Body of pancreas (tissue), 4 donors: ENCODE measurements around the gene GPBP1. TPM values are rescaled to one million over a fixed set of nuclear protein-coding genes. Genes with fewer than 3 reads are reported as not detected.

Experiments
- ATAC-seq: fragments of 150-250 bp; one replicate; pipeline ENCODE4 v1.9.1; 2016
- DNase-seq, 4 donors: peaks; one replicate each; pipeline ENCODE4 v3.0.0-alpha.2; 2019
- H3K27ac ChIP-seq, 4 donors: fragments of 200-600 bp; sonication (generic); 1 replicate in 3 of 4; 2 replicates in 1 of 4; pipeline versions ENCODE4 v1.5.1 to v1.6.1; 2016 to 2019; ENCODE audit warnings: mild to moderate bottlenecking in 1 of 4, mixed read lengths in 1 of 4, moderate library complexity in 1 of 4
- H3K27me3 ChIP-seq, 2 donors: fragments of 200-600 bp; sonication (generic); one replicate each; pipeline ENCODE4 v1.6.0; 2016; ENCODE audit warnings: mild to moderate bottlenecking in 1 of 2
- H3K36me3 ChIP-seq, 2 donors: fragments of 200-600 bp; sonication (generic); replicated peaks in 1 of 2; 2 replicates each; pipeline ENCODE4 v1.5.1; 2016; ENCODE audit warnings: low read depth in 2 of 2; ENCODE audit not compliant: insufficient read depth in 1 of 2
- H3K4me1 ChIP-seq: fragments of 200-600 bp; sonication (generic); one replicate; pipeline ENCODE4 v1.6.0; 2016
- H3K4me3 ChIP-seq, 2 donors: fragments of 200-600 bp; sonication (generic); 1 replicate in 1 of 2; 2 replicates in 1 of 2; pipeline ENCODE4 v1.5.1; 2016 to 2019
- H3K9me3 ChIP-seq, 3 donors: fragments of 200-600 bp; sonication (generic); 1 replicate in 2 of 3; 2 replicates in 1 of 3; pipeline ENCODE4 v1.5.1; 2016
- CTCF ChIP-seq, 7 experiments: fragments of 450-650 bp in 4 of 7; fragments of 200-600 bp in 3 of 7; sonication (generic) in 3 of 7; IDR thresholded peaks; one replicate each; pipeline ENCODE4 v1.5.1; 2016 to 2019; ENCODE audit warnings: antibody characterized with exemption in 7 of 7
- POLR2A ChIP-seq, 3 donors: fragments of 450-650 bp; IDR thresholded peaks; one replicate each; pipeline ENCODE4 v1.6.1; 2016; ENCODE audit warnings: antibody characterized with exemption in 3 of 3, mild to moderate bottlenecking in 2 of 3
- WGBS, 2 donors: methylation state at CpG; one replicate each; pipeline ENCODE4 v1.1.5; 2017; 5-methylcytosine and 5-hydroxymethylcytosine counted together
- intact Hi-C: fragments of 100-400 bp; cut with DNase I; formaldehyde crosslinking; loops from one replicate; pipeline ENCODE4 v1.15.1; 2023
- total RNA-seq, 2 donors: library from RNA; depleted of rRNA; stranded (reverse); fragments of >200 nt; gene quantifications; one replicate each; pipeline ENCODE4 v1.1.0, GENCODE V29; 2016

The GPBP1 gene
- total RNA-seq, 2 donors from 2014 or later = 53.2 to 67.2 TPM

DNA sequence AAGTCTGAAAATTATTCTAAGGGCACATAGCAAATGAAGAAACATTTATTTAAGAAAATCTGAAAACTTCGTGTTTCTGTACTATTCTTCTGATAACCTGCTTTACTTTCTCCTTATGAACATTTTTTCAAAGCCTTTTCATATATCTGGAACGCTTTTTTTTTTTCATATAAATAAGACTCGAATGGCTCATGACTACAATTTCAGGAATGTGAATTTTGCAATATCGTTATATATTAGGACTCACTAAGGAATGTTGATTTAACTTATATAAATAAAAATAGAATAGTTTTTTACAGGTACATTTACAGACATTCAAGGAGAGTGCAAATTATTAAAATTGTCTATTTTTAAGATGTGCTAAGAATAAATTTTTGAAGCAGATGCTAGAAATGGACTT lies 42.9 kb downstream of the GPBP1 start:
- Histone ChIP-seq H3K36me3 (peaks cover 6 to 10% of the 10 kb centered on the region in 2 donors), H3K4me1 (peaks cover 5% of the 10 kb centered on the region), H3K9me3 (no peaks in the 10 kb centered on the region), H3K4me3 (no peak overlapping the region), H3K27ac (no peak overlapping the region), H3K27me3 (no peaks in the 10 kb centered on the region)
- 66 to 77% methylated on average over 4 of the region's 4 CpGs for WGBS, 2 donors
- DNase-seq (no peak), ATAC-seq (no peak)
- TF ChIP-seq POLR2A (IDR thresholded peaks at IDR 0.05) = no peak
- intact Hi-C loops = no loop called here

- Histone ChIP-seq H3K4me3 (no peak overlapping the region), H3K27ac (peak overlapping the region in 2 of 4 donors; percentile 47 to 66), H3K4me1 (peaks cover 5% of the 10 kb centered on the region), H3K36me3 (peaks cover 3 to 9% of the 10 kb centered on the region in 2 donors), H3K27me3 (no peaks in the 10 kb centered on the region), H3K9me3 (no peaks in the 10 kb centered on the region)
- DNase-seq (peak in 1 of 4 donors; percentile 21), ATAC-seq (no peak)
- TF ChIP-seq POLR2A (IDR thresholded peaks at IDR 0.05) = no peak
- TF ChIP-seq CTCF (IDR thresholded peaks at IDR 0.05) = no peak
- intact Hi-C loops = no loop called here
- 54 to 60% methylated on average over 4 of the region's 4 CpGs for WGBS, 2 donors
Observed at GRCh38 chr5:57219386-57219785, 45.5 kb downstream of the GPBP1 start.

- Histone ChIP-seq H3K9me3 (no peaks in the 10 kb centered on the region), H3K4me3 (no peak overlapping the region), H3K4me1 (peaks cover 5% of the 10 kb centered on the region), H3K36me3 (no peaks in the 10 kb centered on the region), H3K27ac (no peak overlapping the region), H3K27me3 (no peaks in the 10 kb centered on the region)
- ATAC-seq (peak; percentile 70), DNase-seq (peak in 1 of 4 donors; percentile 32)
- TF ChIP-seq POLR2A (IDR thresholded peaks at IDR 0.05) = no peak
- TF ChIP-seq CTCF (IDR thresholded peaks at IDR 0.05) = peak; percentile 71 to 97 (median 94)
- 47 to 63% methylated on average over 2 of the region's 2 CpGs for WGBS, 2 donors
- intact Hi-C loops = loop anchor here (10.0 kb wide), 1 partner anchor 316 kb away; the partner anchor contains the start of gene SETD9
Observed at GRCh38 chr5:57221049-57221568, 47.2 kb downstream of the GPBP1 start.

- WGBS, 2 donors = 76 to 79% methylated on average over 3 of the region's 3 CpGs
- H3K27ac ChIP-seq = no peak overlapping the region
- no peak overlapping the region for H3K4me3 ChIP-seq
- no peak for ATAC-seq
- H3K36me3 ChIP-seq = no peaks in the 10 kb centered on the region
- intact Hi-C loops = loop anchor here (10.0 kb wide), 1 partner anchor 321 kb away; the partner anchor contains the start of gene SETD9
- no peaks in the 10 kb centered on the region for H3K9me3 ChIP-seq
- H3K27me3 ChIP-seq = no peaks in the 10 kb centered on the region
- no peaks in the 10 kb centered on the region for H3K4me1 ChIP-seq
- DNase-seq = no peak
- TF ChIP-seq POLR2A (IDR thresholded peaks at IDR 0.05) (no peak), CTCF (IDR thresholded peaks at IDR 0.05) (no peak)
Observed at GRCh38 chr5:57225553-57225952, 51.7 kb downstream of the GPBP1 start.

DNA sequence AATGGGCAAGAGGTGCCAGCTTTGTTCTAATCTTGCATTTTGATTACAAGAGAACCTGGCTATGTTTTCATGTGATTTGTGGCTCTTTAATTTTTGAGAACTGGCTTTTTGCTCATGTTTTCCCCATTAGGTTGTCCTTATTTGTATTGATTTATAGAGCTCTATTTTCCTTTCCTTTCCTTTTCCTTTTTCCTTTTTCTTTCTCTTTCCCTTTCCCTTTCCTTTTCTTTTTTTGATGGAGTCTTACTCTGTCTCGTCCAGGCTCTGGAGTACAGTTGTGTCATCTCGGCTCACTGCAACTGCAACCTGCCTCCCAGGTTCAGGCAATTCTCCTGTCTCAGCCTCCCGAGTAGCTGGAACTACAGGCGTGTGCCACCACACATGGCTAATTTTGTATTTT lies 55.5 kb downstream of the GPBP1 start:
- Histone ChIP-seq H3K27me3 (no peaks in the 10 kb centered on the region), H3K27ac (no peak overlapping the region), H3K4me1 (peaks cover 13% of the 10 kb centered on the region), H3K36me3 (peaks cover 0 to 13% of the 10 kb centered on the region in 2 donors), H3K4me3 (no peak overlapping the region), H3K9me3 (no peaks in the 10 kb centered on the region)
- no peak for ATAC-seq
- WGBS, 2 donors = 94 to 97% methylated on average over 4 of the region's 4 CpGs
- intact Hi-C loops = loop anchor here (10.0 kb wide), 1 partner anchor 325 kb away; the partner anchor contains the start of gene SETD9
- no peak for DNase-seq
- TF ChIP-seq POLR2A (IDR thresholded peaks at IDR 0.05) (no peak), CTCF (IDR thresholded peaks at IDR 0.05) (no peak)
